GM18526 (cell line): Measurements from ENCODE around the gene OR51B2.

Source experiments
- POLR2A ChIP-seq: IDR thresholded peaks from 3 replicates; pipeline ENCODE4 v1.6.1; 2011; ENCODE audit not compliant: insufficient read length; ENCODE audit errors: extremely low read depth

Gene OR51B2

GRCh38 chr11:5288108-5288905 is 35.8 kb downstream of the OR51B2 start:
- TF ChIP-seq POLR2A = no peak

- TF ChIP-seq POLR2A = no peak
Observed at GRCh38 chr11:5286901-5287300, 37.2 kb downstream of the OR51B2 start.

- no peak for TF ChIP-seq POLR2A
Observed at GRCh38 chr11:5286351-5286750, 37.7 kb downstream of the OR51B2 start.

GRCh38 chr11:5285703-5286340 is 38.3 kb downstream of the OR51B2 start:
- TF ChIP-seq POLR2A = no peak

- no peak for TF ChIP-seq POLR2A
Observed at GRCh38 chr11:5284637-5285036, 39.5 kb downstream of the OR51B2 start.

- no peak for TF ChIP-seq POLR2A
Observed at GRCh38 chr11:5283882-5284281, 40.2 kb downstream of the OR51B2 start.

GRCh38 chr11:5283086-5283485 is 41.0 kb downstream of the OR51B2 start:
- TF ChIP-seq POLR2A = no peak

- TF ChIP-seq POLR2A = no peak
Observed at GRCh38 chr11:5282628-5283027, 41.5 kb downstream of the OR51B2 start.

GRCh38 chr11:5281596-5281995 is 42.5 kb downstream of the OR51B2 start:
- TF ChIP-seq POLR2A = no peak

GRCh38 chr11:5280582-5281102 is 43.5 kb downstream of the OR51B2 start:
- TF ChIP-seq POLR2A = no peak

- TF ChIP-seq POLR2A = no peak
Observed at GRCh38 chr11:5279471-5280090, 44.5 kb downstream of the OR51B2 start.

GRCh38 chr11:5277807-5278382 is 46.2 kb downstream of the OR51B2 start:
- TF ChIP-seq POLR2A = no peak

GRCh38 chr11:5276697-5277096 is 47.4 kb downstream of the OR51B2 start:
- TF ChIP-seq POLR2A = no peak

GRCh38 chr11:5275369-5276110 is 48.6 kb downstream of the OR51B2 start:
- no peak for TF ChIP-seq POLR2A

- TF ChIP-seq POLR2A = no peak
Observed at GRCh38 chr11:5274395-5274794, 49.7 kb downstream of the OR51B2 start.
